ENCODE results near the gene CRAT.

Gene CRAT

DNA sequence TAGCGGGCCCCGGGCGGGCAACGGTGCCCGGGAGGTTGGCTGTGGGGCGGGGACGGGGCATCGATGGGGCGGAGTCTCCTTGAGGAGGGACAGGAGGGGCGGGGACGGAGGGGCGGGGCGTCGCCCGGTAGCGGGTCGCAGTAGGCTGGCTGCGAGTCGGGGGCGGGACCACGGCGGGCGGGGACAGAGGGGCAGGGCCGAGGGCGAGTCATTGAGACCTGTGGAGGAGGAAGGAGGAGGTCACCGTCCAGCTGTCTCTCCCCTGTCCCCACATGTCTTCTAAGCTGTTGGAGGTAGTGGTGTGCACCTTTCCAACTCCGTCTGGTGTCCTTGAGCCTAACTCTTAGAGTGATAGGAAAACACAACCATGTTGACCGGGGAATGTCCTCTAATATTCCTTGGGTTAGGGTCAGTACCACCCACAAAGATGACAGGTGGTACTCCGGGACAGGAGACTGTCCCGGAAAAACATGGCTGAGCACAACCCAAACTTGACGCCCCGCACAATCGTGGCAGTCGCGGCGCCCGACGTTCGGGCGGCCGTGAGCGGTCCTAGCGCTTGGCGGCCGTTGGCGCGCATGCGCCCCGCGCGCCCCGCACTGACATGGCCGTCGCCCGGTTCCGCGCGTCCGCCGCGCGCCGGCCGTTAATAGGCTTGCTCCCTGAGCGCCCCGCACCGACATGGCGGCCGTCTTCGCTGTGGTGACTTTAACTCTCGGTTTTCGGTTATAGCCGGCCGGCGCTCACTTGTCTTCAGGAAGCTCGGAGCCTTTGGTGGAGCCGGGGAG lies at the start of gene CRAT, which contains the start of gene PTPA:
TSS of gene CRAT (minus strand) at position 54 of the 788 bp plus-strand sequence. CDS start 284 bp downstream, outside the sequence.
TSS of gene PTPA (plus strand) at position 676 of the 788 bp plus-strand sequence. CDS start 186 bp downstream, outside the sequence.
- DNase-seq: peak; percentile 47 to 99 (median 94)

DNA sequence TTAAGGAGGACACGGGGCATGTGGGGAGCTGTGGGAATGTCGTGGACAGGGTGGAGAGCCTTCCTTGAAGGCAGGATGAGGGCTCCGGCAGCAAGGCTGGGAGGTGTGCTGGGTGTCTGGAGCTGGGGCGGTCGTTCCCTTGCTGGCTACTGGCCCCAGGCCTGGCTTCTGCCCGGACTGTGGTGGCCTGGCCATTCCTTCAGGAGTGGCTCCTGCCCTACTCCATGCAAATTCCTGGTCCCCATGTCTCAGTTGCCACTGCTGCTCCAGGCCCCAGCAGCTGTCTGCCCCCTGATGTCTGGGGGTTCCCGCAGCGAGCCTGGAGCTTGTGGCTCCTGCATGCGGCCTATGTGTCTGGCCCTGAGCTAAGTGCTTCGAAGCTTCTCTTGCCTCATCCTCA lies 45.6 kb upstream of the CRAT start:
- no peak for DNase-seq

DNA sequence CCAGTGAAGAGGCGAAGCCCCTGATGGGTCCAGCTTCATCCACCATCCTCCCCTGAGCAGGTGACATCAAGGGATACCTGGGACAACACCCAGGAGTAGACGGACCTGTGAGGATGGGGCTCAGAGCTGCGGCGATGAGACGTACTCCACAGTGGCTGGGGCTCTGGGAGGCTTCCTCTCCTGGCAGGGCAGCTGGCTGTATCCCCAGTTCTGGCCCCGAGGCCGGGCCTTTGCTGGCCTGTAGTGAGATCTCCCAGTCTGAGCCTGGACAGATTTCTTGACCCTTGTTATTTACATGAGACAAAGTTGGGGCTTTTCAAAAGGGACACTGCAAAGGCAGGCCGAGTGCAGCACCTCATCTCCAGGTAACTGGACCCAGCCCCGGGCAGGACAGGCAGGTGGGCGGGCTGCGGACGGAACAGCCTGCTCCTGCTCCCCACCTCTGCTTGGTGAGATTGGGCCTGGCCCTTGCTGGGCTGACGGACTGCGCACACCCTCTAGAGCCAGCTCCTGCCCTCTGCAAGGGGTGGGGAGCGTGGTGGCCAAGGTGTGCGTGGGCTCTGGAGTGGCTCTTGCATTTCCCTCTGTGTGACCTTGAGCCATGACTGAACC lies 44.4 kb upstream of the CRAT start:
- DNase-seq: no peak

DNA sequence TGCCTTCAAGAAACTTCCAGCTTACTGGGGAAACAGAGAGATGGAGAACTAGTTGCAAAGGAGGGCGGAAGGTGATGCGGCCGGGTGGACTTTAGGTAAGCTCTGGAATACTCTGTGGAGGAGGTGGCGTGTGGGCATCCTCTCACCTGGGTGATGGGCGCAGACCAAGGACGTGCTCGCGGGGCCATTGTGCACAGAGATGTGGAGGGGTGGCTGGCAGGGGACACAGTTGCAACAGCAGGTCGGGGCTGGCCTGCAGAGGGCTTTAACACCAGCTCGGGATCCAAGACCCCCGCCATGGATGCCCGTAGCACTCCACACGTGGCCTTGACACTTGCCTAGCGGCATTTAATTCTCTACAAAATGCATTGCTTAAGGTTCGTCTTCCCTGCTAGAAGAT lies 40.9 kb upstream of the CRAT start:
- DNase-seq: no peak

DNA sequence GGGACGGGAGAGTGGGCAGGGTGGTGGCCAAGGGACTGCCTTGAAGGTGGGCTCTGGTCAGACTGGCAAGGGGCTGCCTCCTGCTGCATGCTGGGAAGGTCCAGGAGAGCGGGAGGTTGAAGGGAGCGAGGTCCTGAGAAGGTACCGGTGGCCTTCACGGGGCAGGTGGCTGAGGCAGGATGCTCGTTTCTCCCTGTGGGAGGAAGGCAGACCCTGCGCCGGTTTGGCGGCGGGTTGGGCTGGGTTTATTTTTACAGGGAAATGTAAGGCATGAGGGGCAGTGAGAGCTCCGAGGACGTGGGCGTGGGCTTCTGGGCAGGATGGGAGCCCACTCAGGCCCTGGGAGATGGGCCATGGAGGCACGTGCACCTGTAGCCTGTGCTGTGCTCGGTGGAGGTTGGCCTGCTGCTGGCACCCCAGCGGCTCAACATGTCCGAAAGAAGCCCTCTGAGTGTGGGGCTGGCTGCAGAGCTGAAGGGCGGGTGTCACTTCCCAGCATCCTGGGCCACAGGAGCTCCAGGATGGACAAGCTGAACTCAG lies 40.1 kb upstream of the CRAT start:
- no peak for DNase-seq

DNA sequence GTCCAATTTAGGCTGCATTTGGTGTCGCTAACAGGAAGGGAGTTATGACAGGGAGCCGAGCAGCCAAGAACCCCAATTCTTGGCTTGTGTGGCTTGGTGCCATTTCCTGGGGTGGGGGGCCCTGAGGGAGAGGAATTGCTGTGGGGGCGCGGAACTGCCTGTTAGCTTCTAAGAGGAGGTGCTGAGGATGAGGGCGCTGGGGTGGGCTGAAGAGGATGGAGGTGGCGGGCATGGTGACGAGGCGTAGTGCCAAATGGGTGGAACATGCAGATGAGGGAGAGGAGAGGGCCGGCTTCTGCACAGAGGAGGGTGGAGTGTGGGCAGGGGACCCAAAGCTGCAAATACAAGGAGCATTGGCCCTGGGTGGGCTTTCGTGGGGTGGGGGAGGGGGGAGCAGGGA lies 39.5 kb upstream of the CRAT start:
- no peak for DNase-seq

DNA sequence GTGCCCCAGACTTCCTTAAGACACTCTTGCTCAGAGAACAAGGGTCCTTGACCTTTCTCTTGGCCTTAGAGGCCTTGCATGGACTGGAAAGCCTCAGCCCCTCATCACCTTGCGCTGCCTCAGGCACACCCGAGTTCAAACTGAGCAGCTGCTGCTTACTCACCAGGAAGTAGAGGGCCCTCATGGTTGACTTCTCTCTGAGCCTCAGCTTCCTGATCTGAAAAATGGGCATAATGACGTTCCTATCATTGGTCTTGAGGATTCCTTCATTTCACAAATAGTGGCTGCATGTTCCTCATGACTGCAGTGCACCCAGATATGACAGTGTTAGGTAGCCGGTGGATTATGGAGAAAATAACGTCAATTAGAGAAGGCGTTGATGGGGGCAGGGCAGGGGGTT lies 38.8 kb upstream of the CRAT start:
- no peak for DNase-seq

DNA sequence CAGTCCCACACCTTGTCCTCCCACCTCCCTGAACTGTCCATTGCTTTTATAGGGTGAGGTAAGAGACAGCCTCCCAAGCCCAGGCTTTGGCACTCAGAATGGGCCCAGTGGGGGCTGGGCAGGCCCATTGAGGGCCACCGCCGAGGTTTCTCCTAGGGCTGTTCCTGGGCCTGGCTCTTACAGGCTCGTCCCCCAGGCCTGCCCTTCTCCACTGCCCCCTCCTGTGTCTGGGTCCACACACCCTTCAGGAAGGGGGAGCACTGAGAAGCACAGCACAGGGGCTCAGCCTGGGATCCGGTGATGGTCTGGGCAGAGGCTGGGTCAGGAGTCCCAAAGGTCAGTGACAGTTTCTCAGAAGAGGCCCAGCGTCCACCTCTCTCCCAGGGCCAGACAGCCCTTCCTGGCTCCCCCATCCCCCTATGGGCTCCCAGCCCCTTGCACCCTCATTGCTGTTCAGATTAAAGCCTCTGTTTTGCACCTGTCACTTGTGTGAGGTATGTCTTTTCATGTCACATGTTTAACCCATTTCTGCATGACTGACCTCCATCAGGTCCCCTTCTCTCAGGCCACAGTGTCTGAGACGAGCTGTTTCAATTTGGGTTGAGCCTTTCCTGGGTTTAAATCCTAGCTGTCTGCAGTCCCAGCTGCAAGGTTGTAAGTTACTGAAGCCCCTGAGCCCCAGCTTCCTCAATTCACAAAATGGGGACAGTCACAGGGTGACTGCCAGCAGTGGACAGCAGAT lies 38.0 kb upstream of the CRAT start:
- DNase-seq: no peak

DNA sequence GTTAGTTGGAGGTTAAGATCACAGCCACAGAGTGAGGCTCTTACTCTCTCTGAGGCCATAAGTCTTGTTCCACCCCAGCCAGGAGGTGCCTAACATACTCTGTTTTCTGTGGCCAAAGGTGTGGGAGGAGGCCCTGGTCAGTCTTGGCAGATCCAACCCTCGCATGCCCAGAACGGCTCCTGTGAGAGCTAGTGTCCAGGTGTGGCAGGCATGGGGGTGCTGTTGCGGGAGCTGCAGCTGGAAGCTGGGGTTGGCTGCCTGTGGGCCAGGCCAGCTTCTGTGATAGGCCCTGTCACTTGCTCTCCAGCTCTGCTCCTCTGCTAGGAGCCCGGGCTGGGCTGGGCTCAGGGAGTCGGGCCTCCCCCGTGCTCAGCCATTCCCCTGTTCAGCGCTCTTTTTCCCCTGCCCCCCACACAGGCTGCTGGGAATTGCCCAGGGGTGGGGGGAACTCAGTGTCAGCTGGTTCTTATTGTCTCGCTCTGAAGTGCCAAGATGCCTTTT lies 35.9 kb upstream of the CRAT start:
- DNase-seq: peak in 39 of 58 donors; percentile 13 to 77 (median 36)

DNA sequence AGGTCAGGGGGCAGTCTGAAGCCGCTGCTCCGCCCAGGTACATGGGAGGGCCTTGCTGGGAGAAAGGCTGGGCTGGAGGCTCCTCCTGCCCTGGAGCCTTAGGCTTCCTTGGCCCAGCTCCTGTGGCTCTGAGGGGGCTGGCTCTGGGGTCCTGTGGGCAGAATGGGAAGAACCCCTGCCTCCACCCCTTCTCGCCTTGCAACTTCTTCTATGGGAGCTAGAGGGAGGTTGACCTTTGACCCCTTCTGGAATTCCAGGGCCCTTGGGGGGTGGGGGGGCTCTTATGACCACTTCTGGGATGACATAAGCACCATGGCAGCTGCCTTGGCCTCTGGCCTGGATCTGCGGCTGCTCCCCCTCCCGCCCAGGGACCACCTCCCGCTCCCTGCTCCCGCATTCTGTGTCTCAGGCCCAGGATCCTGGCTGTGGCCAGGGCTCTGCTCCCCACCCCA lies 35.3 kb upstream of the CRAT start:
- DNase-seq: peak in 1 of 58 donors; percentile 34

DNA sequence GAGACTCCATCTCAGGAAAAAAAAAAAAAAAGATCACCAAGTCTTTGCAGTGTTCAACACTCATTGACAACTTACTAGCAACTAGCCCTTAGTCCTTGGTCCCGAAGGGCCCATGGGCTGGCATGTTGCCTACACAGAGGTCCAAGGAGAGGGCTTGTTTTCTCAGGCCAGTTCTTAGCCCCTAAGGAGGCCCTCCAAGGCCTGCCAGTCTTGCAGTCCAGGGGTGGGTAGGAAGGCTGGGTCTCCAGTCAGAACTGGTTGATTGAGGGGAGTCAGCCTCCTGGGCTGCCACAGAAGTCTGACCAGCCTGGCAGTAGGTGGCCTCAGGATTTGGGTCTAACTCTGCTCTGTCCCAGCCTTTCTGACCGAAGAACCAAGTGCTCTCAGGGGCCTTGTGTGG lies 34.7 kb upstream of the CRAT start:
- no peak for DNase-seq

DNA sequence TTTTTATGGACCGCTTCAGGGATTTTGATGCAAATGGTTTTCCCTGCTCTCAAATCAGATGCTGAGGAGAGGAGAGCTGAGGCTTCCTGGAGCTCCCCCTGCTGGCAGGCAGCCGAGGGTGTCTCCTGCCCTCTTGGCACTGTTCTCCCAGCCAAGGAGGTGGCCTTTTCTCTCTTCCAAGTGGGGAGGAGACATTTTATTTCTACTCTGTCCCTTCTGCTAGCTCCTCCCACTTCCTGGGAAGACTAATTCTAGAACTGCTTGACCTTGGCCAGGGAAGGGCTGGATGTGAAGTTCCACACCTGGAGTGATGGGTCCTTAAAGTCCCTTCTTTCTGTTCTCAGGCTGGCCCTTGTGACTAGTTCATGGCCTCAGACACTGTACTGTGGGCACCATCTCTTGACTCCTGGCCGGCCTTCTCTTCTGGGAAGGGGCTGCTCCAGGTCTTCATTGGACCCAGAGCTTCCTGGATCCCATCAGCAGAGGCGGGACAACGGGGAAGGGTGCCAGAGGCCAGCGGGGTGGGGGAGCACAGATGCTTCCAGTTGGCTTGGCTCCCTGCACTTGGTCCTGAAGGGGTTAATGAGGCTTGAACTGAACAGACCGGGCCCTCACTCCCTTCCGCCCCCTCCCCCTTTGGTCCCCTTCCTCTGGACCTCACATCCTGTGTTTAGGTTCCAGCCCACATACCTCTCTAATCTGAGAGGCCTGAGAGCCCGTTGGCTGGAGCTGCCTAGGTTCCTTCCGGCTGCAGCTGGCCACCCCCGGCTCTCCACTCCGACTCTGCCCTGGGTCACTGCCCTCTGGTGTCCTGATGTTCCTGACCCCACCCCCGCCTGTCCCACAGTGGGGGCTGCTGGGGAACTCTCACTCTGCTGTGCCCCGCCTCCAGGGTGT lies 32.7 kb upstream of the CRAT start:
- DNase-seq: peak in 55 of 58 donors; percentile 12 to 88 (median 61)

DNA sequence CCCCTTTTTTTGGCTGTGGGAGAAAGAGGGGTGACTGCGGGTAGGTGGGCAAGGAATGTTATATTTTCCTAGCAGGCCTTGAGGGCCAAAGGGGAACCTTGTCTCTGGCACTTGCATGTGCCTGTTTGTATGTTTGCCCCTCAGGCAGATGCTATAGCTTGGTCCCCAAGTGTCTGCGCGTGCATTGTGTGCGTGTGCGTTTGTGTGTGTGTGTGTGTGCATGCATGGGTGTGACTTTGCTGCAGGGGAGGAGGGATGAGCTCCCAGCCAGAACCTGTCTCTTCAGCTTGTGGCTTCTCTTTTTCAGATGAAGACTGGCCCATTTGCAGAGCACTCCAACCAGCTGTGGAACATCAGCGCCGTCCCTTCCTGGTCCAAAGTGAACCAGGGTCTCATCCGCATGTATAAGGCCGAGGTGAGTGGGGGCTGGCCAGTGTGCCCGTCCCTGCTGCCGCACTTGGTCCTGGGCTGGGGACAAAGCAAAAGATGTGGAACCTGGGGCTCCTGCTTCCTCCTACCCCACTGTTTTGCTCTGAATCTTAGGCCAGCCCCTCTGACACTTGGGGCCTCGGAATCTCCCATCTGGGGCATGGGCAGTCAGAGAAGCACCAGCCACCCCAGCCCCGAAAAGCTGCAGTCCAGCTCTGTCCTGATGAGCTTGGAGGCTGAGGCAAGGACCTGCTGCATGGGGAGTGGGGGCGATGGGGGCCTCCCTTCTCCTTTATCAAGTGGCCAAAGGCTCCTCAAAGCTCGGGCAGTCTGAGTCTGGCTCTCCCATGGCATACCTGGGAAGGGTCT lies 31.7 kb upstream of the CRAT start:
- no peak for DNase-seq

DNA sequence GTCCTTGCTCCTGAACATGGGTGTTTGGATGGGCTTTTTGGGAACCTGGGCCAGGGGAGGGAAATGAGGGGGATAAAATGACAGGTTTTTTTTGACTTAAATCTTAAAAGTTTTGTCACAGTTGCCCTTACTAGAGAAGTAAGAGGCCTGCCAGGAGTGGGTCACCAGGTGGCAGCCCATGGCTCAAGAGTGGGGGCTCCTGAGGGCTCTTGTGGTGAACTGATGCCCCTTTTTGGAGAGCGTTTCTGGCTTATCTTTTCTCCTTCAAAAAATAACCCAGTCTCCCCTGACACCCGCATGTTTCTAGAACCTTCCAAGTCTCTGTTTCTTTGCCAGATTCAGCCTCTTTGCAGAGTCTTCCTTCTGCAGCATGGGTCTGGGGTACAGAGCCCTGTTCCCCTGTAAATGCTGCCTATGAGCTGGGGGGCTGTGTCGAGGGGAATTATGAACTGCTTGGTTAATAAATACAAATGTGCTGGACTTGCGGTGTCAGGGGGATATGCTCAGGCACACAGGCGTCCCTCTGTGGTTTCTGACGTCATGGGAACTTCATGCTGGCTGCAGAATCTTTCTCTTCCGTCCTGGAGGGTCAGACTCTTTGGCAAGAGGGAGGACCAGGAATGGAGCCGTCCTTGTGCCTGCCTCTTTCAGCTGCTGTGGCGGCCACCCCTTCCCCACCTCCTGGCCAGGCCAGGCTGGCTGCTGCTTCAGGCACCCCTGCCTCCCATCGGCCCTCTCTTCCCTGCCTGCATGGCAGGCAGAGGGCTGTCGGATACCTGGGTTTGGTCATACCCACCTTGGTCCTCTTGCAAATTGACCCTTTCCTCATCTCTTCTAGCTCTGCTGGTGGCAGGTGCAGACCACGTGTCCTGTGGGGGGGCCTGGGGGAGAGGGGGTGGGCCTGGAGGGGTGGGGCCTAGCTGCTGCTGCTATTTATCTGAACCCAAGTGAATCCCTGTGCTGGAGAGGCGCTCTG lies 30.8 kb upstream of the CRAT start:
- DNase-seq: peak in 31 of 58 donors; percentile 17 to 70 (median 37)

DNA sequence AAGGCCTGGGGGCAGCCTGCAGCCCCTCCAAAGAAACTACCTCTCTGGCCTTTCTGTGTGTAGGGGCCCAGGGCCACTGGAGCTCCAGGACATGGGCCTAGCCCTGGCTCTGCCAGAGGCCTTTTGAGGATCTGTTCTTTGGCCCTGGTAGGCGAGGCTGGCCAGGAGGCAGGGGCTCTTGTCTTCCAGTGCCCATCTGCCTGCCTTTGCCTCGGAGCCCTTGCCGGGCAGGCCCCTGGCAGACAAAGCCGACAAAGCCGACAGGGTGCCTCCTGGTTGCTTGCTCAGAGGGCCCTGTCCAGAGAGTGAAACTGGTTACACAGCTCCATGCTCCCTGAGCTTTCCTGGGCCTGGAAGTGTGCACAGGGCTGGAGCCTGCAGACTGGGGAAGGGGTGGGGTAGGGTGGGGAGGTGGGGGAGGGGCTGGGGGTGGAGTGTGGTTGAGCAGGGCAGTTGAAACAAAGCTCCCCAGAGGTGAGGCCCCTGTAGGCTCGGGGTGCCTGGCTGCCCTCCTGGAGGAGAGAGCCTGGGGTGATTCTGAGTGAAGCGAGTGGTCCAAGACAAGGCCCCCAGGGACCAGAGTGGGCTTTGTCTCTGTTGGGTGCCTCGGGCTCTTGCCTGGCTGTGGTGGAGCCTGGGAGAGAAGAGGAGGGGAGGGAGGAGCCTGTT lies 29.9 kb upstream of the CRAT start:
- peak in 30 of 58 donors; percentile 22 to 79 (median 60) for DNase-seq

DNA sequence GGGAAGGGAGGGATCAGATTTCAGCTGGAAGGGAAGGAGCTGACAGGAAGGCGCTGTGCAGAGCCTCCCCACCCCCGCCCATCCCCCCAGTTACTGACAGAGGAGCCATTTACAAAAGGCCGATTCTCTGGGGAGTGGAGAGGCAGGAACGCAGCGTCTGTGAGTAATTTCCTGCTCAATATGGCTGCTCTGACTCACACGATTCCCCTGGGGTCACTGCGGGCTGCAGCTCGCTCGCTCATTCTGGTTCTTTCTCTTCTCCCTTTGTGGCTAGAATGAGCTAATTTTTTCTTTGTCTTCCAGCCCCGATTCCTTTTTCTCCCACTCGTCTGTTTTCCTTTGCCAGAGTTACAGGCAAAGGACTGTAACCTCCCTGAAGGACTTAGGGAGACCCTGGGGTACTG lies 29.4 kb upstream of the CRAT start:
- peak; percentile 27 to 94 (median 86) for DNase-seq

DNA sequence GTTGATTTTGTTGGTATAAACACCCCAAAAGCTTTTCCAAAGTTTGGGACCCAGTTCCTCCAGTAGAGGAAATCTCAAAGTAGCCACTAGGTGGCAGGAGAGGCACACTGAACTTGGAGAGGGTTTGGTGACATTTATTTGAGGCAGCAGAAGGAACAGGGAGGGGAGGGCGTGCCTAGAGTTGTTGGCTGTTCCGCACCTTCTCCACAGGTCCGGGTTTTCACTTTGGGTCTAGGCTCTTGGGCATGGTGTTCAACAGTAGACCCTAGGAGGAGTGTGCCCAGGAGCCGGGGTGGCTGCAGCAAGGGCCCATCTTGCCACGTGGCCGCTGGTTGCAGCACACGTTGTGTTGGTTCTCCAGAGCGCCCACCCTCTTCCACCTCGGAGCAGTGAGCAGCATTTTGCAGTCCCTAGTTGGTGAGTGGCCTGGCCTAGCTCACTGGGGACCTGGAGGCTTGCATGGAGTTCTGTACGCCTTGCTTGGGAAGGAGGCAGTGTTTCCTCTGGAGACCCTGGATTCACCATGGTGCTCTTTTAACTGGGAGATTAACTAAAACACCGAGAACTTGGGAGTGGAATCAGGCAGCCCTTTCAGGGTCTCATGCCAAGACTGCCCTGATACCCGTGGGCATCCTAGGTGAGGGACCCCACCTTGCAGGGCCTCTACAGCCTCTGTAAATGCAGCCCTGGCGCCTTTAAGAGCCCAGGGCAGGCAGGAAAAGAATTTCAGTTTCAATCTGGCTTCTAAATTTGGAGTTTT lies 28.8 kb upstream of the CRAT start:
- peak in 56 of 58 donors; percentile 22 to 88 (median 67) for DNase-seq
